HEK293 (cell line): ENCODE results near the gene MTMR1.

Source experiments
- CTCF ChIA-PET: fragments of 350-600 bp; formaldehyde crosslinking; extraction: SDS; loops from one replicate; lab custom pipeline; 2021; ENCODE audit warnings: antibody characterized with exemption; lab: Yijun Ruan, JAX
- POLR2A ChIA-PET: fragments of 300-600 bp; formaldehyde crosslinking; extraction: SDS; loops from one replicate; lab custom pipeline; 2020; ENCODE audit warnings: antibody characterized with exemption, inconsistent platforms; lab: Yijun Ruan, JAX
- H3K27ac ChIP-seq: fragments of 200-500 bp; sonication (Bioruptor generic); 2 replicates; pipeline ENCODE4 v1.5.1; 2014; ENCODE audit warnings: low read depth, low read length, control low read depth, inconsistent platforms; ENCODE audit errors: extremely low read depth
- H3K36me3 ChIP-seq, 2 experiments: fragments of 200-500 bp in 1 of 2; sonication (Bioruptor generic) in 1 of 2; 1 replicate in 1 of 2; 2 replicates in 1 of 2; pipeline ENCODE4 v1.5.1; 2014 to 2017; ENCODE audit warnings: inconsistent platforms in 2 of 2, low read length in 2 of 2; ENCODE audit not compliant: control insufficient read depth in 2 of 2, insufficient read depth in 1 of 2
- H3K4me1 ChIP-seq: fragments of 200-500 bp; sonication (Bioruptor generic); 2 replicates; pipeline ENCODE4 v1.5.1; 2014; ENCODE audit warnings: mild to moderate bottlenecking, low read length, inconsistent platforms; ENCODE audit not compliant: control insufficient read depth, insufficient read depth
- H3K4me3 ChIP-seq: 2 replicates; pipeline ENCODE4 v1.5.1; 2011; ENCODE audit warnings: low read depth, mild to moderate bottlenecking, control low read depth, low read length, moderate library complexity
- H3K9me3 ChIP-seq: fragments of 200-500 bp; sonication (Bioruptor generic); 2 replicates; pipeline ENCODE4 v1.5.1; 2014; ENCODE audit warnings: low read depth, low read length, inconsistent platforms; ENCODE audit not compliant: control insufficient read depth, insufficient read depth
- GLIS2 ChIP-seq: fragments of 450-650 bp; formaldehyde crosslinking; IDR thresholded peaks from 2 replicates; pipeline ENCODE4 v1.5.1; 2016; ENCODE audit warnings: missing biosample characterization, missing genetic modification characterization
- OSR2 ChIP-seq: fragments of 450-650 bp; formaldehyde crosslinking; IDR thresholded peaks from 2 replicates; pipeline ENCODE4 v1.5.1; 2016; ENCODE audit warnings: missing biosample characterization, missing genetic modification characterization
- SALL2 ChIP-seq: fragments of 450-650 bp; formaldehyde crosslinking; IDR thresholded peaks from 2 replicates; pipeline ENCODE4 v1.5.0; 2017; ENCODE audit warnings: missing biosample characterization, mild to moderate bottlenecking, missing genetic modification characterization, borderline replicate concordance
- SCRT1 ChIP-seq: fragments of 450-650 bp; formaldehyde crosslinking; IDR thresholded peaks from 2 replicates; pipeline ENCODE4 v1.5.1; 2016; ENCODE audit warnings: missing biosample characterization, missing genetic modification characterization, borderline replicate concordance
- ZBTB48 ChIP-seq: fragments of 450-650 bp; formaldehyde crosslinking; IDR thresholded peaks from 2 replicates; pipeline ENCODE4 v1.5.1; 2016; ENCODE audit warnings: missing biosample characterization, missing genetic modification characterization
- ZBTB6 ChIP-seq: fragments of 450-650 bp; formaldehyde crosslinking; IDR thresholded peaks from 2 replicates; pipeline ENCODE4 v1.5.1; 2017; ENCODE audit warnings: missing biosample characterization, missing genetic modification characterization
- ZFHX2 ChIP-seq: fragments of 450-650 bp; formaldehyde crosslinking; conservative IDR thresholded peaks from 2 replicates; pipeline ENCODE4 v1.5.1; 2016; ENCODE audit warnings: missing biosample characterization, missing genetic modification characterization
- ZFP69B ChIP-seq: fragments of 450-650 bp; formaldehyde crosslinking; IDR thresholded peaks from 2 replicates; pipeline ENCODE4 v1.5.1; 2016; ENCODE audit warnings: missing biosample characterization, missing genetic modification characterization
- ZNF148 ChIP-seq: fragments of 450-650 bp; formaldehyde crosslinking; IDR thresholded peaks from 2 replicates; pipeline ENCODE4 v1.5.0; 2017; ENCODE audit warnings: missing biosample characterization, missing genetic modification characterization, borderline replicate concordance
- ZNF155 ChIP-seq: fragments of 450-650 bp; formaldehyde crosslinking; IDR thresholded peaks from 2 replicates; pipeline ENCODE4 v1.5.1; 2016; ENCODE audit warnings: missing biosample characterization, missing genetic modification characterization
- ZNF174 ChIP-seq: fragments of 450-650 bp; formaldehyde crosslinking; IDR thresholded peaks from 2 replicates; pipeline ENCODE4 v1.5.0; 2017; ENCODE audit warnings: missing biosample characterization, mild to moderate bottlenecking, missing genetic modification characterization
- ZNF26 ChIP-seq: fragments of 450-650 bp; formaldehyde crosslinking; IDR thresholded peaks from 2 replicates; pipeline ENCODE4 v1.5.1; 2016; ENCODE audit warnings: missing biosample characterization, missing genetic modification characterization
- ZNF366 ChIP-seq: fragments of 450-650 bp; formaldehyde crosslinking; conservative IDR thresholded peaks from 2 replicates; pipeline ENCODE4 v1.5.1; 2016; ENCODE audit warnings: missing biosample characterization, missing genetic modification characterization
- ZNF433 ChIP-seq: fragments of 450-650 bp; formaldehyde crosslinking; IDR thresholded peaks from 2 replicates; pipeline ENCODE4 v1.5.1; 2016; ENCODE audit warnings: missing biosample characterization, missing genetic modification characterization, low read depth
- ZNF610 ChIP-seq: fragments of 450-650 bp; formaldehyde crosslinking; IDR thresholded peaks from 2 replicates; pipeline ENCODE4 v1.5.1; 2016; ENCODE audit warnings: missing biosample characterization, missing genetic modification characterization, borderline replicate concordance
- ZNF664 ChIP-seq: fragments of 450-650 bp; formaldehyde crosslinking; IDR thresholded peaks from 2 replicates; pipeline ENCODE4 v1.5.1; 2016; ENCODE audit warnings: missing biosample characterization, missing genetic modification characterization
- ZNF670 ChIP-seq: fragments of 450-650 bp; formaldehyde crosslinking; IDR thresholded peaks from 2 replicates; pipeline ENCODE4 v1.5.1; 2016; ENCODE audit warnings: missing biosample characterization, missing genetic modification characterization, low read depth
- ZNF785 ChIP-seq: fragments of 450-650 bp; formaldehyde crosslinking; IDR thresholded peaks from 2 replicates; pipeline ENCODE4 v1.5.1; 2016; ENCODE audit warnings: missing biosample characterization, missing genetic modification characterization
- ZNF791 ChIP-seq: fragments of 450-650 bp; formaldehyde crosslinking; IDR thresholded peaks from 2 replicates; pipeline ENCODE4 v1.5.1; 2016; ENCODE audit warnings: missing biosample characterization, missing genetic modification characterization
- ZXDB ChIP-seq: fragments of 450-650 bp; formaldehyde crosslinking; IDR thresholded peaks from 2 replicates; pipeline ENCODE4 v1.5.1; 2016; ENCODE audit warnings: missing biosample characterization, missing genetic modification characterization
- TF ChIP-seq, protein P1 (sequence below): fragments of 450-650 bp; formaldehyde crosslinking; optimal IDR thresholded peaks from 2 replicates; pipeline ENCODE3; 2016; ENCODE audit warnings: missing biosample characterization, mild to moderate bottlenecking, missing genetic modification characterization
- TF ChIP-seq, protein P2 (sequence below): fragments of 450-650 bp; formaldehyde crosslinking; IDR thresholded peaks from 2 replicates; pipeline ENCODE4 v1.5.1; 2016; ENCODE audit warnings: missing biosample characterization, missing genetic modification characterization, low read depth

The MTMR1 gene

DNA sequence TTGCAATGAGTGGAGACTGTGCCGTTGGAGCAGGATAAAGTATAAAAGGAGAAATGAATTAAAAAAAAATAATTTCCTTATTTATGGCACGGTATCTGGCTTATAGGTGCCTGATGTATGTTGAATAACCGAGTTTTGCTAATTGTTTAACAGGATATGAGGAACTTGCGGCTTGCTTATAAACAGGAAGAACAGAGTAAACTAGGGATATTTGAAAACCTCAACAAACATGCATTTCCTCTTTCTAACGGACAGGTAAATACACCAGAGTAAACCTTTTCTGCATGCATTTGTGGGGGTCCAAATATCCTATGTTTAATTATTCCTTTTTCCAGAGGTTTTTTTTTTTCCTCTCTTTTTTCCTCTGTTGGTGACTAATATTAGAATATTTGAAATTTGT is 36.8 kb downstream of the MTMR1 start (continued):
- no peak for TF ChIP-seq ZNF26 (tag by site-specific recombination)
- TF ChIP-seq ZNF148 (tag by site-specific recombination): no peak
- TF ChIP-seq ZNF670: no peak
- TF ChIP-seq, protein P1, sequence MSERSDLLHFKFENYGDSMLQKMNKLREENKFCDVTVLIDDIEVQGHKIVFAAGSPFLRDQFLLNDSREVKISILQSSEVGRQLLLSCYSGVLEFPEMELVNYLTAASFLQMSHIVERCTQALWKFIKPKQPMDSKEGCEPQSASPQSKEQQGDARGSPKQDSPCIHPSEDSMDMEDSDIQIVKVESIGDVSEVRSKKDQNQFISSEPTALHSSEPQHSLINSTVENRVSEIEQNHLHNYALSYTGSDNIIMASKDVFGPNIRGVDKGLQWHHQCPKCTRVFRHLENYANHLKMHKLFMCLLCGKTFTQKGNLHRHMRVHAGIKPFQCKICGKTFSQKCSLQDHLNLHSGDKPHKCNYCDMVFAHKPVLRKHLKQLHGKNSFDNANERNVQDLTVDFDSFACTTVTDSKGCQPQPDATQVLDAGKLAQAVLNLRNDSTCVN (tag by site-specific recombination): no peak

- Histone ChIP-seq H3K4me1 (no peaks in the 10 kb centered on the region), H3K9me3 (no peaks in the 10 kb centered on the region), H3K27ac (no peak overlapping the region), H3K4me3 (no peak overlapping the region), H3K36me3 (peaks cover 3 to 54% of the 10 kb centered on the region in 2 experiments)
- CTCF ChIA-PET: interaction anchor here (0.6 kb wide), 1 partner anchor 13 kb away, joined by 4 read pairs; no protein-coding TSS in a partner anchor
- TF ChIP-seq ZBTB48 (no peak), GLIS2 (tag by site-specific recombination) (no peak), ZNF664 (tag by site-specific recombination) (no peak), ZBTB6 (tag by site-specific recombination) (no peak), ZNF610 (tag by site-specific recombination) (no peak)
- POLR2A ChIA-PET: interaction anchor here (0.7 kb wide), 1 partner anchor 19 kb away, joined by 3 read pairs; no protein-coding TSS in a partner anchor
These were observed 37.5 kb downstream of the MTMR1 start for GRCh38 chrX:150730719-150731118.

DNA sequence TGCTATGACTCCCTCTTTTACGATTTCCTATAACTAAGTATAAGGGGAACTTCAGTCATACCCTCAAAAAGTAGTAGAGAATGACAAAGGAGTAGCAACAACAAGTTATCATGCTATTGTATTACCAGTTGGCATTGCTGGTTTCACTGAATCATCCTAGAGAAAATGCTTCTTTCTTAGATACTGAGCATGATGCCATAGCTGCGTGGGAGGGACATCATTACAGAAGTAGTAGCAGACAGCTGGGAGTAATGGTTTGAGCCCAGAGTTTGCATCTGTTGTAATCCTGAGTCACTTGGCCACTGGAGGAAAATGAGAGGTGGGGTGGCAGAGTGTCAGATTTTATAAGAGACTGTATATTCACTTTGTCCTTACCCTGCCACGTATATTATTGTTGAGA is 38.6 kb downstream of the MTMR1 start:
- Histone ChIP-seq H3K4me3 (no peak overlapping the region), H3K27ac (no peak overlapping the region), H3K36me3 (peaks cover 4 to 65% of the 10 kb centered on the region in 2 experiments), H3K4me1 (no peaks in the 10 kb centered on the region), H3K9me3 (no peaks in the 10 kb centered on the region)
- peak; percentile 42; the same call in 1 of the 2 replicates for TF ChIP-seq OSR2
- no peak for TF ChIP-seq ZXDB
- TF ChIP-seq SCRT1 (tag by site-specific recombination): no peak
- TF ChIP-seq ZFHX2 (tag by site-specific recombination): peak; percentile 55
- ChIA-PET CTCF (interaction anchor here (1.2 kb wide), 1 partner anchor 48 kb away, joined by 4 read pairs; no protein-coding TSS in a partner anchor), POLR2A (no interaction called here)

GRCh38 chrX:150736475-150736874 is 43.3 kb downstream of the MTMR1 start:
- Histone ChIP-seq H3K36me3 (peaks cover 10 to 94% of the 10 kb centered on the region in 2 experiments), H3K9me3 (no peaks in the 10 kb centered on the region), H3K4me3 (no peak overlapping the region), H3K4me1 (no peaks in the 10 kb centered on the region), H3K27ac (no peak overlapping the region)
- CTCF ChIA-PET: no interaction called here
- POLR2A ChIA-PET: interaction anchor here (0.5 kb wide), 1 partner anchor 34 kb away, joined by 4 read pairs; no protein-coding TSS in a partner anchor
- TF ChIP-seq ZFP69B: no peak
- no peak for TF ChIP-seq ZNF366 (tag by site-specific recombination)
- no peak for TF ChIP-seq ZNF174 (tag by site-specific recombination)
- no peak for TF ChIP-seq SALL2 (tag by site-specific recombination)
- TF ChIP-seq SCRT1 (tag by site-specific recombination): no peak
- no peak for TF ChIP-seq ZNF785 (tag by site-specific recombination)
- no peak for TF ChIP-seq ZNF155
- TF ChIP-seq ZNF433: no peak
- TF ChIP-seq, protein P2, sequence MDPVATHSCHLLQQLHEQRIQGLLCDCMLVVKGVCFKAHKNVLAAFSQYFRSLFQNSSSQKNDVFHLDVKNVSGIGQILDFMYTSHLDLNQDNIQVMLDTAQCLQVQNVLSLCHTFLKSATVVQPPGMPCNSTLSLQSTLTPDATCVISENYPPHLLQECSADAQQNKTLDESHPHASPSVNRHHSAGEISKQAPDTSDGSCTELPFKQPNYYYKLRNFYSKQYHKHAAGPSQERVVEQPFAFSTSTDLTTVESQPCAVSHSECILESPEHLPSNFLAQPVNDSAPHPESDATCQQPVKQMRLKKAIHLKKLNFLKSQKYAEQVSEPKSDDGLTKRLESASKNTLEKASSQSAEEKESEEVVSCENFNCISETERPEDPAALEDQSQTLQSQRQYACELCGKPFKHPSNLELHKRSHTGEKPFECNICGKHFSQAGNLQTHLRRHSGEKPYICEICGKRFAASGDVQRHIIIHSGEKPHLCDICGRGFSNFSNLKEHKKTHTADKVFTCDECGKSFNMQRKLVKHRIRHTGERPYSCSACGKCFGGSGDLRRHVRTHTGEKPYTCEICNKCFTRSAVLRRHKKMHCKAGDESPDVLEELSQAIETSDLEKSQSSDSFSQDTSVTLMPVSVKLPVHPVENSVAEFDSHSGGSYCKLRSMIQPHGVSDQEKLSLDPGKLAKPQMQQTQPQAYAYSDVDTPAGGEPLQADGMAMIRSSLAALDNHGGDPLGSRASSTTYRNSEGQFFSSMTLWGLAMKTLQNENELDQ (tag by site-specific recombination): no peak
- TF ChIP-seq ZNF791: no peak
